PC-3 (cell line): ENCODE data around the gene CCN2. TPM values are rescaled to one million over a fixed set of nuclear protein-coding genes. Genes with fewer than 3 reads are reported as not detected.

Experiments
- ATAC-seq: fragments of 200-7000 bp; cut with Tn5 transposase; 2 replicates; pipeline ENCODE4 v1.9.1; 2020; ENCODE audit warnings: mild to moderate bottlenecking, moderate library complexity
- BruUV-seq: library from RNA; stranded (reverse); fragments of 400-500 nt; replicated peaks from 2 replicates; lab custom pipeline; 2021; lab: Mats Ljungman, UMichigan
- CTCF ChIA-PET: fragments of 300-600 bp; sonication (Branson Sonifier 250); formaldehyde crosslinking; loops from one replicate; lab custom pipeline; 2022; ENCODE audit warnings: antibody characterized with exemption; lab: Charles Lee
- POLR2A ChIA-PET: fragments of 300-600 bp; sonication (Branson Sonifier 250); formaldehyde crosslinking; loops from one replicate; lab custom pipeline; 2022; ENCODE audit warnings: antibody characterized with exemption; ENCODE audit not compliant: unreplicated experiment; lab: Charles Lee
- DNase-seq: peaks from one replicate; pipeline ENCODE4 v3.0.0-alpha.2; 2015
- H2AFZ ChIP-seq: fragments of 300-600 bp; sonication (generic); 2 replicates; pipeline ENCODE4 v1.6.0; 2016; ENCODE audit warnings: antibody characterized with exemption, low read length
- H3F3A ChIP-seq: fragments of 300-600 bp; sonication (generic); one replicate; pipeline ENCODE4 v1.6.0; 2017; ENCODE audit warnings: antibody characterized with exemption, low read length, control low read depth, mild to moderate bottlenecking; ENCODE audit not compliant: unreplicated experiment
- H3K27ac ChIP-seq: fragments of 300-600 bp; sonication (generic); 2 replicates; pipeline ENCODE4 v1.5.1; 2016; ENCODE audit warnings: mild to moderate bottlenecking, low read length
- H3K27me3 ChIP-seq: fragments of 300-600 bp; sonication (generic); 2 replicates; pipeline ENCODE4 v1.6.1; 2016; ENCODE audit warnings: low read length, mixed read lengths
- H3K36me3 ChIP-seq: fragments of 300-600 bp; sonication (generic); 2 replicates; pipeline ENCODE4 v1.6.1; 2016; ENCODE audit warnings: low read depth, mixed run types, low read length, mixed read lengths
- H3K4me1 ChIP-seq: fragments of 300-600 bp; sonication (generic); 2 replicates; pipeline ENCODE4 v1.5.1; 2016; ENCODE audit warnings: low read length; ENCODE audit not compliant: insufficient read depth
- H3K4me2 ChIP-seq: fragments of 300-600 bp; sonication (generic); 2 replicates; pipeline ENCODE4 v1.6.0; 2016; ENCODE audit warnings: low read length
- H3K4me3 ChIP-seq: fragments of 300-600 bp; sonication (generic); 2 replicates; pipeline ENCODE4 v1.5.1; 2016; ENCODE audit warnings: mild to moderate bottlenecking, low read length, mixed read lengths
- H3K79me2 ChIP-seq: fragments of 300-600 bp; sonication (generic); 2 replicates; pipeline ENCODE4 v1.6.1; 2017; ENCODE audit warnings: low read length, mixed read lengths
- H3K9ac ChIP-seq: fragments of 300-600 bp; sonication (generic); 2 replicates; pipeline ENCODE4 v1.6.0; 2016; ENCODE audit warnings: mild to moderate bottlenecking, low read length
- H3K9me2 ChIP-seq: fragments of 300-600 bp; sonication (generic); replicated peaks from 2 replicates; pipeline ENCODE4 v1.6.1; 2016; ENCODE audit warnings: mixed run types, low read length, mixed read lengths
- H3K9me3 ChIP-seq: fragments of 300-600 bp; sonication (generic); 2 replicates; pipeline ENCODE4 v1.6.1; 2016; ENCODE audit warnings: low read length, mixed read lengths
- H4K20me1 ChIP-seq: fragments of 300-600 bp; sonication (generic); 2 replicates; pipeline ENCODE4 v1.6.1; 2016; ENCODE audit warnings: low read length, mixed read lengths
- CTCF ChIP-seq: fragments of 300-600 bp; sonication (generic); conservative IDR thresholded peaks from 2 replicates; pipeline ENCODE4 v1.5.1; 2017; ENCODE audit warnings: antibody characterized with exemption, low read depth, mild to moderate bottlenecking, low read length
- EZH2 ChIP-seq: fragments of 300-600 bp; sonication (generic); IDR thresholded peaks from one replicate; pipeline ENCODE4 v1.6.1; 2017; ENCODE audit warnings: antibody characterized with exemption, mild to moderate bottlenecking, low read length; ENCODE audit not compliant: unreplicated experiment
- EZH2phosphoT487 ChIP-seq: fragments of 300-600 bp; sonication (generic); IDR thresholded peaks from 2 replicates; pipeline ENCODE4 v1.6.1; 2018; ENCODE audit warnings: mild to moderate bottlenecking, antibody characterized with exemption, low read length, borderline replicate concordance
- intact Hi-C: fragments of 100-400 bp; cut with micrococcal nuclease; formaldehyde crosslinking; loops from 2 replicates; pipeline ENCODE4 v1.9.0; 2023
- total RNA-seq: library from RNA; depleted of rRNA; stranded (reverse); fragments of >200 nt; gene quantifications from 2 replicates; pipeline ENCODE4 v1.2.3, GENCODE V29; 2014; rRNA removed

The CCN2 gene
- total RNA-seq, 1 experiment from 2014 or later = 33.2 TPM

- Histone ChIP-seq H3K4me2 (no peak overlapping the region), H4K20me1 (no peaks in the 10 kb centered on the region), H3K79me2 (no peaks in the 10 kb centered on the region), H3K9me3 (0 out of 2 replicates have a peak, but pooled peaks cover 2% of the 10 kb centered on the region), H3K4me3 (no peak overlapping the region), H3K9ac (no peak overlapping the region), H3K9me2 (no peaks in the 10 kb centered on the region), H3K27ac (no peak overlapping the region), H3K4me1 (peaks cover 5% of the 10 kb centered on the region; the same call in 1 of the 2 replicates), H3F3A (no peaks in the 10 kb centered on the region), H3K27me3 (no peaks in the 10 kb centered on the region), H2AFZ (no peak overlapping the region), H3K36me3 (no peaks in the 10 kb centered on the region)
- ATAC-seq (no peak), DNase-seq (no peak)
- intact Hi-C loops = no loop called here
- no peak for TF ChIP-seq EZH2
- no peak for TF ChIP-seq EZH2phosphoT487
- no peak for TF ChIP-seq CTCF
- no TSS peak for BruUV-seq
- ChIA-PET CTCF (no interaction called here), POLR2A (interaction anchor here (0.7 kb wide), 1 partner anchor 154 kb away, joined by 6 read pairs; no protein-coding TSS in a partner anchor)
Measured at GRCh38 chr6:131900231-131900630, 50.9 kb downstream of the CCN2 start.

- H3K36me3 ChIP-seq = no peaks in the 10 kb centered on the region
- no peak for DNase-seq
- H3K9ac ChIP-seq = no peak overlapping the region
- no peaks in the 10 kb centered on the region for H3K27me3 ChIP-seq
- TF ChIP-seq EZH2 (no peak), CTCF (no peak), EZH2phosphoT487 (no peak)
- H4K20me1 ChIP-seq = no peaks in the 10 kb centered on the region
- no peak overlapping the region for H3K27ac ChIP-seq
- BruUV-seq = no TSS peak
- POLR2A ChIA-PET = no interaction called here
- no peak overlapping the region for H2AFZ ChIP-seq
- ATAC-seq = no peak
- no peaks in the 10 kb centered on the region for H3F3A ChIP-seq
- no peaks in the 10 kb centered on the region for H3K79me2 ChIP-seq
- intact Hi-C loops = loop anchor here (5.0 kb wide), 1 partner anchor 36 kb away; no protein-coding TSS in a partner anchor
- CTCF ChIA-PET = no interaction called here
- H3K4me2 ChIP-seq = no peak overlapping the region
- no peak overlapping the region for H3K4me3 ChIP-seq
- 0 out of 2 replicates have a peak, but pooled peaks cover 2% of the 10 kb centered on the region for H3K9me3 ChIP-seq
- H3K4me1 ChIP-seq = peaks cover 13% of the 10 kb centered on the region
- H3K9me2 ChIP-seq = no peaks in the 10 kb centered on the region
Measured at GRCh38 chr6:131898718-131899117, 52.5 kb downstream of the CCN2 start.

Other genes with a start within 250 kb of the CCN2 start
- gene OR2A4, start 250.0 kb downstream of the CCN2 start, total RNA-seq = 0.36 and 0.86 TPM in 2 replicates
- not detected in 2 replicates for gene CTAGE9, start 240.4 kb downstream of the CCN2 start, total RNA-seq
- 4.4 and 5.1 TPM in 2 replicates for gene ENPP1, start 143.4 kb downstream of the CCN2 start, total RNA-seq